Psoas muscle (tissue), 8 donors: ENCODE results near the gene AOAH. TPM values are rescaled to one million over a fixed set of nuclear protein-coding genes. Genes with fewer than 3 reads are reported as not detected.

Source experiments
- ATAC-seq, 4 donors: fragments of 200-7000 bp; cut with Tn5 transposase; one replicate each; pipeline ENCODE4 v1.9.1; 2020; ENCODE audit warnings: moderate library complexity in 3 of 4, mild to moderate bottlenecking in 2 of 4
- DNase-seq, 2 donors: peaks; one replicate each; pipeline ENCODE4 v3.0.0-alpha.2; 2020
- H3K27ac ChIP-seq: fragments of 200-600 bp; one replicate; pipeline ENCODE4 v1.8.0; 2022
- H3K27me3 ChIP-seq, 3 donors: fragments of 200-600 bp in 1 of 3; one replicate each; pipeline versions ENCODE4 v1.6.1 to v1.8.0; 2013 to 2022; ENCODE audit warnings: low read length in 2 of 3, mild to moderate bottlenecking in 2 of 3, moderate library complexity in 1 of 3; ENCODE audit not compliant: insufficient read depth in 3 of 3
- H3K36me3 ChIP-seq, 2 donors: fragments of 200-600 bp in 1 of 2; one replicate each; pipeline versions ENCODE4 v1.6.1 to v1.8.0; 2013 to 2022; ENCODE audit warnings: low read depth in 1 of 2, mild to moderate bottlenecking in 1 of 2, moderate library complexity in 1 of 2; ENCODE audit not compliant: insufficient read depth in 1 of 2
- H3K4me1 ChIP-seq: fragments of 200-600 bp; one replicate; pipeline ENCODE4 v1.8.0; 2022
- H3K4me3 ChIP-seq: fragments of 200-600 bp; one replicate; pipeline ENCODE4 v1.8.0; 2022; ENCODE audit warnings: mild to moderate bottlenecking
- H3K9me3 ChIP-seq: fragments of 200-600 bp; one replicate; pipeline ENCODE4 v1.8.0; 2022
- CTCF ChIP-seq: fragments of 200-600 bp; IDR thresholded peaks from one replicate; pipeline ENCODE4 v1.8.0; 2022; ENCODE audit warnings: antibody characterized with exemption
- WGBS, 3 donors: extraction: QIAGEN DNeasy Blood & Tissue Kit; methylation state at CpG; one replicate each; pipeline versions ENCODE4 v1.1.6 to v1.1.7; 2013; 5-methylcytosine and 5-hydroxymethylcytosine counted together
- intact Hi-C, 2 donors: fragments of 100-400 bp; cut with DNase I; formaldehyde crosslinking; loops; one replicate each; pipeline versions ENCODE4 v1.11.0 to v1.14.2; 2022
- polyA plus RNA-seq, 3 donors: library from polyadenylated mRNA; stranded (reverse); fragments of 200-250 nt; gene quantifications; one replicate each; pipeline ENCODE4 v1.2.3, GENCODE V29; 2013
- total RNA-seq, 4 donors: library from RNA; stranded (reverse); fragmentation: NEBNext Ultra II Directional in 2 of 4; extraction: Animal tissue kit (Norgen Biotek cat#: 25700) in 2 of 4; gene quantifications; one replicate each; pipeline versions ENCODE4 v1.2.1 to v1.2.4, GENCODE V29; 2021 to 2023
- donor health status: healthy with polysubstance abuse.
- donor health status: DM: no; HTN: no; CAD: no; lungs with moderate emphysema.
- donor health status: Bipolar disorder and iron deficiency.
- donor health status: healthy.
- donor health status: DM: yes; HTN: yes; CAD: no.
- donor health status: DM: no; HTN: no; CAD: no.
- donor health status: DM: no; HTN: no; CAD: no.
- donor health status: DM: yes; HTN: yes; CAD: no.

AOAH gene
- total and polyA plus RNA-seq, 7 donors: 0.04 to 2.1 (median 0.83) TPM

- 60 to 64% (median 61%) methylated on average over 7 of the region's 7 CpGs for WGBS, 3 donors
- Histone ChIP-seq H3K9me3 (no peaks in the 10 kb centered on the region), H3K36me3 (no peaks in the 10 kb centered on the region), H3K27me3 (no peaks in the 10 kb centered on the region), H3K4me1 (no peaks in the 10 kb centered on the region), H3K27ac (no peak overlapping the region), H3K4me3 (no peak overlapping the region)
- ATAC-seq: no peak
- DNase-seq: no peak
- intact Hi-C loops: no loop called here
- no peak for TF ChIP-seq CTCF
Observed at GRCh38 chr7:36661135-36661840, 63.0 kb downstream of the AOAH start.

- intact Hi-C loops: no loop called here
- 74 to 82% (median 79%) methylated on average over 13 of the region's 13 CpGs for WGBS, 3 donors
Observed at GRCh38 chr7:36659638-36660341, 64.5 kb downstream of the AOAH start.

GRCh38 chr7:36659172-36659516 is 65.2 kb downstream of the AOAH start:
- Histone ChIP-seq H3K36me3 (no peaks in the 10 kb centered on the region), H3K9me3 (no peaks in the 10 kb centered on the region), H3K27me3 (no peaks in the 10 kb centered on the region), H3K4me1 (no peaks in the 10 kb centered on the region), H3K27ac (no peak overlapping the region), H3K4me3 (no peak overlapping the region)
- no peak for DNase-seq
- ATAC-seq: no peak
- intact Hi-C loops: no loop called here
- no peak for TF ChIP-seq CTCF
- 38 to 44% (median 42%) methylated on average over 4 of the region's 4 CpGs for WGBS, 3 donors

More at GRCh38 chr7:36659638-36660341, 64.5 kb downstream of the AOAH start:
- Histone ChIP-seq H3K36me3 (no peaks in the 10 kb centered on the region), H3K27me3 (no peaks in the 10 kb centered on the region), H3K4me1 (no peaks in the 10 kb centered on the region), H3K27ac (no peak overlapping the region), H3K4me3 (no peak overlapping the region), H3K9me3 (no peaks in the 10 kb centered on the region)
- DNase-seq (no peak), ATAC-seq (no peak)
- no peak for TF ChIP-seq CTCF

- DNase-seq (no peak), ATAC-seq (no peak)
- Histone ChIP-seq H3K27me3 (no peaks in the 10 kb centered on the region), H3K36me3 (no peaks in the 10 kb centered on the region), H3K4me1 (no peaks in the 10 kb centered on the region), H3K9me3 (no peaks in the 10 kb centered on the region), H3K4me3 (no peak overlapping the region), H3K27ac (no peak overlapping the region)
- intact Hi-C loops: no loop called here
- WGBS, 3 donors: 65 to 74% (median 67%) methylated on average over 8 of the region's 8 CpGs
- no peak for TF ChIP-seq CTCF
Observed at GRCh38 chr7:36658335-36659171, 65.7 kb downstream of the AOAH start.
